Activated CD4-positive, CD25-positive, alpha-beta regulatory T cell treated with anti-CD3 and anti-CD28 coated beads, Interleukin-2, amount 50 U/mL, for 24 hours (primary cell): Measurements from ENCODE around the gene OR7D2.

Source experiments
- ATAC-seq, 2 donors: fragments of 150-1000 bp; cut with Tn5 transposase; one replicate each; pipeline ENCODE4 v1.10.0; 2021; ENCODE audit warnings: mild to moderate bottlenecking in 1 of 2, moderate library complexity in 1 of 2

OR7D2 gene

GRCh38 chr19:9219489-9219888 lies 40.7 kb downstream of the OR7D2 start, which contains the start of gene OR7D4:
OR7D4 (minus strand) TSS chr19:9219589; CDS start chr19:9214837, 4,752 bp downstream.
- no peak for ATAC-seq
